Measurements from ENCODE around the gene PTCD2.

DNA sequence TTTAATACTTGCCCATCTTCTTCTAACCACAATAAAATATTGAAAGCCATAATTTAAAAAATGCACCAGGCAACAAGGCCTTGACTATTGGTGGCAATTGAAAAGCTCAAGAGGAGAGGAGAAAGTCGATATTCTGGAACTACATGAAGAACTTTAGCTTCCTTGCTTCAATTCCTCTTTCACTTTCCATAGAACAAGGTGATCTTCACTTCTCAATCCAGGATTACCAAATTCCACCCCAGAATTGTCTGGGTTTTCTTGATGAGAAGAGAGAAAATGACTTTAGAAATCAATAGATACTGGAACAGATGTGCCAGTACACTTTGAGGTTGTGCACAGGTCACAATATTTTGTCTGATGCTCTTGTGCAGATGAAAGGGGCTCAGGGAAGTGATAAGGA lies 52.2 kb downstream of the PTCD2 start:
- no peak for TF ChIP-seq CTCF (IDR thresholded peaks at IDR 0.05; ENCODE audit: extremely low read depth in 1 of 2, insufficient read depth in 1 of 2, low read depth in 1 of 2, low read length in 2 of 2)
- TF ChIP-seq POLR2AphosphoS5 (IDR thresholded peaks at IDR 0.05; ENCODE audit: insufficient read depth, low read depth, low read length) = no peak
- TF ChIP-seq POLR2A (IDR thresholded peaks at IDR 0.05; ENCODE audit: low read depth, low read length) = no peak
